ENCODE results near the gene PPP1R1A. TPM values are rescaled to one million over a fixed set of nuclear protein-coding genes. Genes with fewer than 3 reads are reported as not detected.

Gene PPP1R1A
- total RNA-seq, 1 experiment from 2014 or later, result 0.43 TPM

DNA sequence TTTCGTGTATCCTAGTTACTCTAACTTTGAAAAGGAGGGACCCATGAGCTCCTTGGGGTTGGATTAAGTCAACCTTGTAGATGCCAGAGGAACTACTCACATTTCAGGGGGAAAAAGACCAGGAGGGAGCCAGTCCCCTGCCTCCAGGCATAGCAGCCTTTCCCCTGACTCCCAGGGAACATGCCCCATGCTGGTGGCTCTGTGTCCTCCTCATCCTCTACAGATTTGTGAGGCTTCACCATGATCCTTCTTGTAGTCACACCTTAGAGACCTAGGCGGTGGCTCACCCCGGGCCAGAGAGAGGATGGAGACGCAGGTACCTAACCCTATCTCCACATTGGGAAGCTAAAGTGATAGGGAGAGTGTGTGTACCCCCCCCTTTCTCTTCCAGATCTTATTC lies 16.0 kb upstream of the PPP1R1A start:
- Histone ChIP-seq H3K36me3 (ENCODE audit: control insufficient read depth, insufficient read depth, low read length) (no peaks in the 10 kb centered on the region), H3K27me3 (replicated peaks; ENCODE audit: control insufficient read depth, insufficient read depth, low read length) (no peaks in the 10 kb centered on the region; the same call in none of the 2 replicates), H3K4me3 (ENCODE audit: low read depth, low read length) (no peak overlapping the region), H3K9me3 (no peaks in the 10 kb centered on the region), H3K4me1 (no peaks in the 10 kb centered on the region)
- peaks cover 19% of the 10 kb centered on the region for H3K27me3 Mint-ChIP-seq (ENCODE audit: insufficient read depth, unreplicated experiment)
- no peak for DNase-seq
- TF ChIP-seq, protein P1, sequence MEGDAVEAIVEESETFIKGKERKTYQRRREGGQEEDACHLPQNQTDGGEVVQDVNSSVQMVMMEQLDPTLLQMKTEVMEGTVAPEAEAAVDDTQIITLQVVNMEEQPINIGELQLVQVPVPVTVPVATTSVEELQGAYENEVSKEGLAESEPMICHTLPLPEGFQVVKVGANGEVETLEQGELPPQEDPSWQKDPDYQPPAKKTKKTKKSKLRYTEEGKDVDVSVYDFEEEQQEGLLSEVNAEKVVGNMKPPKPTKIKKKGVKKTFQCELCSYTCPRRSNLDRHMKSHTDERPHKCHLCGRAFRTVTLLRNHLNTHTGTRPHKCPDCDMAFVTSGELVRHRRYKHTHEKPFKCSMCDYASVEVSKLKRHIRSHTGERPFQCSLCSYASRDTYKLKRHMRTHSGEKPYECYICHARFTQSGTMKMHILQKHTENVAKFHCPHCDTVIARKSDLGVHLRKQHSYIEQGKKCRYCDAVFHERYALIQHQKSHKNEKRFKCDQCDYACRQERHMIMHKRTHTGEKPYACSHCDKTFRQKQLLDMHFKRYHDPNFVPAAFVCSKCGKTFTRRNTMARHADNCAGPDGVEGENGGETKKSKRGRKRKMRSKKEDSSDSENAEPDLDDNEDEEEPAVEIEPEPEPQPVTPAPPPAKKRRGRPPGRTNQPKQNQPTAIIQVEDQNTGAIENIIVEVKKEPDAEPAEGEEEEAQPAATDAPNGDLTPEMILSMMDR (IDR thresholded peaks at IDR 0.05; ENCODE audit: insufficient read depth in 1 of 2, low read depth in 1 of 2, low read length in 1 of 2, severe bottlenecking in 1 of 2, unreplicated experiment in 1 of 2), result no peak
- peaks cover 6% of the 10 kb centered on the region for H3K4me1 Mint-ChIP-seq (ENCODE audit: low read depth, unreplicated experiment)
- H3K36me3 Mint-ChIP-seq (ENCODE audit: insufficient read depth, unreplicated experiment), result peaks cover 4% of the 10 kb centered on the region
- CTCF ChIA-PET, result no interaction called here
- POLR2A ChIA-PET, result no interaction called here
- intact Hi-C loops (cut with micrococcal nuclease; ENCODE audit: unreplicated experiment), result no loop called here
- no peaks in the 10 kb centered on the region for H3K9me3 Mint-ChIP-seq (ENCODE audit: unreplicated experiment)
- BruUV-seq (replicated peaks), result no TSS peak
- H3K4me3 Mint-ChIP-seq (ENCODE audit: unreplicated experiment), result no peak overlapping the region
- H3K27ac Mint-ChIP-seq (ENCODE audit: unreplicated experiment), result no peak overlapping the region

DNA sequence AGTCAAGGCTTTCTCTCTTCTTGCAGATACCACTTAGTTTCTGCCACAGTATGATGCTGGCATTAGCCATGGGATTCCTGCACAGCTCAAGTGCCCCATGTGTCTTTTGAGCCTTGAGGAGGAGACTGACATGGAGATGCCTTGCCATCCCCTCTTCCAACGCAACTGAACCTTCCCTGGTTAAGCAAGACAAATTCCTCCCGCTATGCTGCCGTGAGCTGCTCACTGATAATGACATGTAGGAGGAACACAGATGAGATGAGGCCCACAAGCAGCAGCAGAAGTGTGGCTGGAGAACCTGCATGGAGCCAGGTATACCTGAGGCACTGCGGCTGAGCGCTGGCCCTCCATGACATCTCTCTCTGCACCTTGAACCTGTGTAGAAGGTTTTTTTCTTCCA lies 15.4 kb upstream of the PPP1R1A start:
- TF ChIP-seq, protein P1 (IDR thresholded peaks at IDR 0.05; ENCODE audit: insufficient read depth in 1 of 2, low read depth in 1 of 2, low read length in 1 of 2, severe bottlenecking in 1 of 2, unreplicated experiment in 1 of 2), result no peak
- peaks cover 4% of the 10 kb centered on the region for H3K36me3 Mint-ChIP-seq (ENCODE audit: insufficient read depth, unreplicated experiment)
- intact Hi-C loops (cut with micrococcal nuclease; ENCODE audit: unreplicated experiment), result no loop called here
- peaks cover 6% of the 10 kb centered on the region for H3K4me1 Mint-ChIP-seq (ENCODE audit: low read depth, unreplicated experiment)
- H3K27ac Mint-ChIP-seq (ENCODE audit: unreplicated experiment), result no peak overlapping the region
- POLR2A ChIA-PET, result no interaction called here
- H3K9me3 Mint-ChIP-seq (ENCODE audit: unreplicated experiment), result no peaks in the 10 kb centered on the region
- H3K27me3 Mint-ChIP-seq (ENCODE audit: insufficient read depth, unreplicated experiment), result peaks cover 25% of the 10 kb centered on the region
- no peak overlapping the region for H3K4me3 ChIP-seq (ENCODE audit: low read depth, low read length)
- no peak overlapping the region for H3K4me3 Mint-ChIP-seq (ENCODE audit: unreplicated experiment)
- no peak for DNase-seq
- CTCF ChIA-PET, result no interaction called here
- H3K4me1 ChIP-seq, result no peaks in the 10 kb centered on the region
- H3K9me3 ChIP-seq, result no peaks in the 10 kb centered on the region
- no TSS peak for BruUV-seq (replicated peaks)
- no peaks in the 10 kb centered on the region; the same call in none of the 2 replicates for H3K27me3 ChIP-seq (replicated peaks; ENCODE audit: control insufficient read depth, insufficient read depth, low read length)
- H3K36me3 ChIP-seq (ENCODE audit: control insufficient read depth, insufficient read depth, low read length), result no peaks in the 10 kb centered on the region

DNA sequence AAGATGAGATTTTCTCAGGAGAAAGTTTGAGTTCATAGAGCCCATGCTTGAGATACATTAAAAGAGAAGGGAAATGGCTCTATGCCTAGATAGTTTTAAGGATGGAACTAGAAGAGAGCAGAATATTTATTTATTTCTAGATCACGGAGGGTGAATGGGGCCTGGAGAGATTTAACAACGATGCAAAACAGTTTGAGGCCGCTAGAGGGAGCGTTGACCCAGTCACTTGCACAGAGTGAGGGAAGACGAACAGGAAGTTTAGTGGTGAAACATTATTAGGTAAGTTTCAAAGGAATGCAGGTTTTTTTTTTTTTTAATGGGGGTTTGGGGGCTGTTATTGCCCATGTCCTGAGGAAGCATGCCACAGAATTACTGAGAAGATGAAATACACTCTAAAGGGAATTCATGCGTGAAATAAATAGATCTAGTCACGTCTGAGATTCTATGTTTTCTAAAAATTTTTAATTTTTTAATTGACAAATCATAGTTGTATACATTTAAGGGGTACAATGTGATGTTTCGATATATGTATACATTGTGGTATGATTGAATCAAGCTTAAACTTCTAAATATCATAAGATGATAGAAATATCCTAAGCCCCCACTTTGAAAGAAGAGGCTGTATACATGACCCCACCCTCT lies 14.8 kb upstream of the PPP1R1A start:
- intact Hi-C loops (cut with micrococcal nuclease; ENCODE audit: unreplicated experiment), result no loop called here
- POLR2A ChIA-PET, result no interaction called here
- no peak overlapping the region for H3K27ac Mint-ChIP-seq (ENCODE audit: unreplicated experiment)

More for the DNA sequence above, 14.8 kb upstream of the PPP1R1A start:
- Mint-ChIP-seq H3K27me3 (ENCODE audit: insufficient read depth, unreplicated experiment) (peaks cover 23% of the 10 kb centered on the region), H3K36me3 (ENCODE audit: insufficient read depth, unreplicated experiment) (peaks cover 4% of the 10 kb centered on the region), H3K4me3 (ENCODE audit: unreplicated experiment) (no peak overlapping the region), H3K4me1 (ENCODE audit: low read depth, unreplicated experiment) (peaks cover under 1% of the 10 kb centered on the region), H3K9me3 (ENCODE audit: unreplicated experiment) (no peaks in the 10 kb centered on the region)
- H3K4me1 ChIP-seq, result no peaks in the 10 kb centered on the region
- CTCF ChIA-PET, result no interaction called here
- no peak overlapping the region for H3K4me3 ChIP-seq (ENCODE audit: low read depth, low read length)
- TF ChIP-seq, protein P1 (IDR thresholded peaks at IDR 0.05; ENCODE audit: insufficient read depth in 1 of 2, low read depth in 1 of 2, low read length in 1 of 2, severe bottlenecking in 1 of 2, unreplicated experiment in 1 of 2), result peak; percentile 74 to 82
- BruUV-seq (replicated peaks), result no TSS peak
- no peaks in the 10 kb centered on the region; the same call in none of the 2 replicates for H3K27me3 ChIP-seq (replicated peaks; ENCODE audit: control insufficient read depth, insufficient read depth, low read length)
- DNase-seq, result peak in 1 of 2 experiments; percentile 67
- no peaks in the 10 kb centered on the region for H3K36me3 ChIP-seq (ENCODE audit: control insufficient read depth, insufficient read depth, low read length)
- no peaks in the 10 kb centered on the region for H3K9me3 ChIP-seq
